K562 (cell line): Measurements from ENCODE around the gene EML6.

Experiments
- FOS ChIP-seq: IDR thresholded peaks from 3 replicates; pipeline ENCODE4 v1.6.1; 2011; ENCODE audit not compliant: insufficient read length; ENCODE audit errors: extremely low read depth
- TF ChIP-seq, protein P1 (sequence below): sonication (generic); formaldehyde crosslinking; IDR thresholded peaks from 2 replicates; pipeline ENCODE4 v1.8.0; 2022; ENCODE audit warnings: missing genetic modification reagents, mild to moderate bottlenecking, borderline replicate concordance
- TF ChIP-seq, protein P2 (sequence below), 3 experiments: IDR thresholded peaks in 2 of 3; conservative IDR thresholded peaks in 1 of 3; 2 replicates each; pipeline ENCODE4 v1.5.1; 2011 to 2012; ENCODE audit warnings: low read length in 3 of 3, mild to moderate bottlenecking in 3 of 3, control low read depth in 2 of 3, improper control_type of control experiment in 1 of 3, inconsistent platforms in 1 of 3, low read depth in 1 of 3, mixed read lengths in 1 of 3, moderate library complexity in 1 of 3; ENCODE audit not compliant: insufficient read depth in 2 of 3

DNA sequence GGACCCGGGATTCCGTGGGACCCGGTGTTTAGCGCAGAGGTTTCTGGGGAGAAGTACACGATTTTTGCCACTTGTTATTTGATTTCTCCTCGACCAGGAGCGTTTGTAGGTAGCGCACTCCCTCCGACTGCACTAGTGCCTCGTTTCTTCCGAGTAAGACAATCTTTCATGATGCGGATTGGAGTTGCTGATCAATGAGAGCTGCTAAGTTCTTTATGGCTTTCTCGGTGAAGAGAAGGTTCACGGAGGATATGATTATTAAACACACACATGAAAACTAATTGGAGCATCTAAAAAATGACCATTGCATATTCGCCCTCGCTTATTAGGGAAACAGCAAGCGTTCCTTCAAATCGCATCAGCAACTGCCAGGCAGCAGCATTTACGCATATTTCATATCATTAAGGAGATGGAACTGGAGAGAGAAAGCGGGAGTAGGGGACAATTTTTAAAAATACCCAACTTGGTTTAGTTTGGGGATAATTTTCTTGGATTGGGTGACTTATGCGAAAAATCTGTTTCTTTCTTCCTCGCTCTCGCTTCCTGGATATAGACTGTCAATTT lies 616 bp downstream of the EML6 start:
- TF ChIP-seq FOS = no peak
- TF ChIP-seq, protein P1, sequence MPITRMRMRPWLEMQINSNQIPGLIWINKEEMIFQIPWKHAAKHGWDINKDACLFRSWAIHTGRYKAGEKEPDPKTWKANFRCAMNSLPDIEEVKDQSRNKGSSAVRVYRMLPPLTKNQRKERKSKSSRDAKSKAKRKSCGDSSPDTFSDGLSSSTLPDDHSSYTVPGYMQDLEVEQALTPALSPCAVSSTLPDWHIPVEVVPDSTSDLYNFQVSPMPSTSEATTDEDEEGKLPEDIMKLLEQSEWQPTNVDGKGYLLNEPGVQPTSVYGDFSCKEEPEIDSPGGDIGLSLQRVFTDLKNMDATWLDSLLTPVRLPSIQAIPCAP (CRISPR knock-in tag) = no peak
- TF ChIP-seq, protein P2, sequence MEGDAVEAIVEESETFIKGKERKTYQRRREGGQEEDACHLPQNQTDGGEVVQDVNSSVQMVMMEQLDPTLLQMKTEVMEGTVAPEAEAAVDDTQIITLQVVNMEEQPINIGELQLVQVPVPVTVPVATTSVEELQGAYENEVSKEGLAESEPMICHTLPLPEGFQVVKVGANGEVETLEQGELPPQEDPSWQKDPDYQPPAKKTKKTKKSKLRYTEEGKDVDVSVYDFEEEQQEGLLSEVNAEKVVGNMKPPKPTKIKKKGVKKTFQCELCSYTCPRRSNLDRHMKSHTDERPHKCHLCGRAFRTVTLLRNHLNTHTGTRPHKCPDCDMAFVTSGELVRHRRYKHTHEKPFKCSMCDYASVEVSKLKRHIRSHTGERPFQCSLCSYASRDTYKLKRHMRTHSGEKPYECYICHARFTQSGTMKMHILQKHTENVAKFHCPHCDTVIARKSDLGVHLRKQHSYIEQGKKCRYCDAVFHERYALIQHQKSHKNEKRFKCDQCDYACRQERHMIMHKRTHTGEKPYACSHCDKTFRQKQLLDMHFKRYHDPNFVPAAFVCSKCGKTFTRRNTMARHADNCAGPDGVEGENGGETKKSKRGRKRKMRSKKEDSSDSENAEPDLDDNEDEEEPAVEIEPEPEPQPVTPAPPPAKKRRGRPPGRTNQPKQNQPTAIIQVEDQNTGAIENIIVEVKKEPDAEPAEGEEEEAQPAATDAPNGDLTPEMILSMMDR (IDR thresholded peaks at IDR 0.05 in 2 of 3, conservative IDR thresholded peaks at IDR 0.05 in 1 of 3; ENCODE audit: insufficient read depth in 2 of 3, low read depth in 1 of 3, low read length in 3 of 3) = no peak
